ENCODE data around the gene SLC38A2.

SLC38A2 gene

DNA sequence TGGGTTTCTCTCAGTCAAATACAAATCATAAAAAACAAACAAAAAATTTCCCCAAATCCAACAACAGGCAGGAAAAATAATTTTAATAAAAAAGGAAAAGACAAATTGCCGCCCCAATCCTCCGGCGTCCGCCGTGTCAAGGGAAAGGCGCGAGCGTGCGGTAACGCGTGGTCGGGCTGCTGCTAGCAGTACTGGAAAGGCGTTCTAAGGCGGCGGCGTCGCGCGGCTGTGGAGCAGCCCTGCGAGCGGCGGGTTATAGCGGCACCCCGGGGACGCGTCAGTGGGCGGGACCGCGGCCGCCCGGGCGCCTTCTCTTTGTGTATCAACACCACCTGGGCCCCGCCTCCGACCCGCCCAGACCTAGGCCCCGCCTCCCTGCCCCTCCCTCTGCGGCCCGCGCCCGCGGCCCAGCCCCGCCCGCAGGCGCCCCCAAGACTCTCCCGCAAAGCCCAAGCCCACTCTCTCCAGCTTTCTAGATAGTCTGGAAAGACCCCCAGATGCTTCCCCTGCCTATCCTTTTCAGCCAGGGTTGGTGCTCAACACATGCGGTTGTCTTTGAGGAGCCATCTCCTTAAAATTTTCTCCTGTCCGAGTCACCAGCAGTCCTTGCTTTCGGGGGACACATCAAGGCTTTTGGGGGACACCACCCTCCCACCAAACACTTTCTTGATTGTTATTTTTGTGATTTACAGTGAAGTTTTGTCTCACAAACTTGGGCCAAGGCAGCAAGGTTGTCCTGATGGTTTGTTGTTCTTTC is at the start of gene SLC38A2:
TSS of gene SLC38A2 (minus strand) at position 230 of the 757 bp plus-strand sequence. CDS start 1,480 bp downstream, outside the sequence.
- H3K9ac ChIP-seq (ENCODE audit: low read depth, low read length, poor library complexity, severe bottlenecking), result peak within 1 kb of the TSS; percentile 97
- peak within 1 kb of the TSS; percentile 91 for H3K4me2 ChIP-seq (ENCODE audit: low read depth, low read length, poor library complexity, severe bottlenecking)
- peaks cover 10% of the 10 kb centered on the region for H3K27me3 ChIP-seq (ENCODE audit: insufficient read depth, low read length, poor library complexity, severe bottlenecking)
- no peaks in the 10 kb centered on the region for H3K9me3 ChIP-seq (ENCODE audit: insufficient read depth, low read depth, low read length)
- H3K4me3 ChIP-seq (ENCODE audit: low read length, poor library complexity, severe bottlenecking), result peak within 1 kb of the TSS; percentile 95
- no peaks in the 10 kb centered on the region for H3K9me2 ChIP-seq (replicated peaks; ENCODE audit: low read depth, low read length)
- peak within 1 kb of the TSS; percentile 56 for H2AFZ ChIP-seq (ENCODE audit: low read length)
- TF ChIP-seq EZH2phosphoT487 (IDR thresholded peaks at IDR 0.05; ENCODE audit: borderline replicate concordance) (no peak), CTCF (conservative IDR thresholded peaks at IDR 0.05; ENCODE audit: low read length) (no peak)
- H3K79me2 ChIP-seq (ENCODE audit: insufficient read depth, low read length), result peaks cover 57% of the 10 kb centered on the region
- peaks cover 63% of the 10 kb centered on the region for H3K4me1 ChIP-seq (ENCODE audit: insufficient read depth, low read length, poor library complexity, severe bottlenecking)
- H3F3A ChIP-seq (ENCODE audit: low read depth), result no peaks in the 10 kb centered on the region
- H4K20me1 ChIP-seq (ENCODE audit: insufficient read depth, low read length, poor library complexity, severe bottlenecking), result peaks cover 44% of the 10 kb centered on the region
- peaks cover 34% of the 10 kb centered on the region for H3K36me3 ChIP-seq (ENCODE audit: insufficient read depth, low read length)

DNA sequence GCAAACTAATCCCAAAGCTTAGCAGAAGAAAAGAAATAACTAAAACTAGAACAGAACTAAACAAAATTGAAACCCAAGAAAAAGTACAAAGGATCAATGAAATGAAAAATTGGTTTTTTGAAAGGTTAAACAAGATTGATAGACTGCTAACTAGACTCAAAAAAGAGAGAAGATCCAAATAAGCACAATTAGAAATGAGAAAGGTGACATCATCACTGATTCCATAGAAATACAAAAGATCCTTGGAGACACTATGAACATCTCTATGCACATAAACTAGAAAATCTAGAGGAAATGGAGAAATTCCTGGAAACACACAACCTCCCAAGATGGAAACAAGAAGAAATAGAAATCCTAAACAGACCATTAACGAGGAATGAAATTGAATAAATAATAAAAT is 47.1 kb upstream of the SLC38A2 start:
- H3K4me3 ChIP-seq (ENCODE audit: low read length, poor library complexity, severe bottlenecking), result no peak overlapping the region
- no peaks in the 10 kb centered on the region for H3K36me3 ChIP-seq (ENCODE audit: insufficient read depth, low read length)
- H3K9me3 ChIP-seq (ENCODE audit: insufficient read depth, low read depth, low read length), result no peaks in the 10 kb centered on the region
- H3K9me2 ChIP-seq (replicated peaks; ENCODE audit: low read depth, low read length), result no peaks in the 10 kb centered on the region
- H3K9ac ChIP-seq (ENCODE audit: low read depth, low read length, poor library complexity, severe bottlenecking), result no peak overlapping the region
- H2AFZ ChIP-seq (ENCODE audit: low read length), result no peak overlapping the region
- no peak for TF ChIP-seq EZH2phosphoT487 (IDR thresholded peaks at IDR 0.05; ENCODE audit: borderline replicate concordance)
- TF ChIP-seq CTCF (conservative IDR thresholded peaks at IDR 0.05; ENCODE audit: low read length), result no peak
- H3K79me2 ChIP-seq (ENCODE audit: insufficient read depth, low read length), result no peaks in the 10 kb centered on the region
- H3K27me3 ChIP-seq (ENCODE audit: insufficient read depth, low read length, poor library complexity, severe bottlenecking), result no peaks in the 10 kb centered on the region
- no peaks in the 10 kb centered on the region for H4K20me1 ChIP-seq (ENCODE audit: insufficient read depth, low read length, poor library complexity, severe bottlenecking)
- H3K4me2 ChIP-seq (ENCODE audit: low read depth, low read length, poor library complexity, severe bottlenecking), result no peak overlapping the region
- H3F3A ChIP-seq (ENCODE audit: low read depth), result no peaks in the 10 kb centered on the region
- no peaks in the 10 kb centered on the region for H3K4me1 ChIP-seq (ENCODE audit: insufficient read depth, low read length, poor library complexity, severe bottlenecking)

DNA sequence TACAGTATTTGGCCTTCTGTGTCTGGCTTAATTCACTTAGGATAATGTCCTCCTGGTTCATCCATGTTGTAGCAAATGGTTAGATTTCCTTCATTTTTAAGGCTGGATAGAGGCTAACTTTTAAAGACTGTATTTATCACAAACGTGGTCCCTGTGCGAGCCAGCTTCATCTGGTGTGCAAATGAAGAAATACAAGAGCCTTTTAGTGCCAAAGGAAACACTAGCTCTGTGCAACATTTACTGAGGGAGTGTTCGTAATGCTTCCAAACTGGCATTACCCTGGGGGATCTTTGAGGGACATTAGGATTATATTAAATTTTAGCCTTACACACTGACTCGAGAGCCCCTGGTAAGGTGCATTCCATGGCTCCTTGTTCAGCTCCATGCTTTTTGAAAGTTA is 43.0 kb upstream of the SLC38A2 start:
- TF ChIP-seq CTCF (conservative IDR thresholded peaks at IDR 0.05; ENCODE audit: low read length) (no peak), EZH2phosphoT487 (IDR thresholded peaks at IDR 0.05; ENCODE audit: borderline replicate concordance) (no peak)
- Histone ChIP-seq H3K9ac (ENCODE audit: low read depth, low read length, poor library complexity, severe bottlenecking) (no peak overlapping the region), H3F3A (ENCODE audit: low read depth) (no peaks in the 10 kb centered on the region), H3K4me1 (ENCODE audit: insufficient read depth, low read length, poor library complexity, severe bottlenecking) (no peaks in the 10 kb centered on the region), H4K20me1 (ENCODE audit: insufficient read depth, low read length, poor library complexity, severe bottlenecking) (no peaks in the 10 kb centered on the region), H2AFZ (ENCODE audit: low read length) (no peak overlapping the region), H3K36me3 (ENCODE audit: insufficient read depth, low read length) (no peaks in the 10 kb centered on the region), H3K9me3 (ENCODE audit: insufficient read depth, low read depth, low read length) (no peaks in the 10 kb centered on the region), H3K4me3 (ENCODE audit: low read length, poor library complexity, severe bottlenecking) (no peak overlapping the region), H3K9me2 (replicated peaks; ENCODE audit: low read depth, low read length) (no peaks in the 10 kb centered on the region), H3K79me2 (ENCODE audit: insufficient read depth, low read length) (no peaks in the 10 kb centered on the region), H3K4me2 (ENCODE audit: low read depth, low read length, poor library complexity, severe bottlenecking) (no peak overlapping the region), H3K27me3 (ENCODE audit: insufficient read depth, low read length, poor library complexity, severe bottlenecking) (no peaks in the 10 kb centered on the region)
